K562 (cell line): ENCODE measurements around the gene MYB. TPM values are rescaled to one million over a fixed set of nuclear protein-coding genes. Genes with fewer than 3 reads are reported as not detected.
A peak's percentile ranks its signal among the peaks of the same experiment; 100 is the strongest.

Experiments
- CHCHD3 ChIP-seq: fragments of 250-450 bp; sonication (Bioruptor Pico); IDR thresholded peaks from 2 replicates; pipeline ENCODE4 v2.1.2; 2022; ENCODE audit warnings: mild to moderate bottlenecking
- CREM ChIP-seq: IDR thresholded peaks from 2 replicates; pipeline ENCODE4 v1.6.1; 2014; ENCODE audit warnings: antibody characterized with exemption, low read depth
- EGR1 ChIP-seq: fragments of 450-650 bp; conservative IDR thresholded peaks from 2 replicates; pipeline ENCODE4 v1.6.1; 2017; ENCODE audit warnings: mild to moderate bottlenecking
- HNRNPH1 ChIP-seq: fragments of 200-400 bp; formaldehyde crosslinking; optimal IDR thresholded peaks from 2 replicates; pipeline ENCODE3; 2017; ENCODE audit warnings: low read depth, mild to moderate bottlenecking, low read length, moderate library complexity
- HNRNPUL1 ChIP-seq: fragments of 200-400 bp; formaldehyde crosslinking; IDR thresholded peaks from 2 replicates; pipeline ENCODE4 v1.6.1; 2017; ENCODE audit warnings: low read length
- LCOR ChIP-seq: sonication (generic); formaldehyde crosslinking; IDR thresholded peaks from 2 replicates; pipeline ENCODE4 v1.8.0; 2022; ENCODE audit warnings: mild to moderate bottlenecking, missing genetic modification reagents
- NR4A1 ChIP-seq, 2 experiments: fragments of 250-450 bp in 1 of 2; fragments of 450-650 bp in 1 of 2; sonication (Bioruptor Pico) in 1 of 2; IDR thresholded peaks; 2 replicates each; pipeline versions ENCODE4 v1.4.0 to v1.6.1; 2016 to 2020; ENCODE audit warnings: mild to moderate bottlenecking in 2 of 2, missing compliant biosample characterization in 1 of 2, missing genetic modification characterization in 1 of 2, moderate library complexity in 1 of 2
- POLR2G ChIP-seq: fragments of 200-400 bp; formaldehyde crosslinking; IDR thresholded peaks from 2 replicates; pipeline ENCODE4 v1.6.1; 2017; ENCODE audit warnings: low read depth, mild to moderate bottlenecking, antibody characterized with exemption, low read length, moderate library complexity
- PTRF ChIP-seq: fragments of 450-650 bp; IDR thresholded peaks from 2 replicates; pipeline ENCODE4 v1.6.1; 2016; ENCODE audit warnings: mild to moderate bottlenecking, missing genetic modification characterization, missing compliant biosample characterization
- SPI1 ChIP-seq: IDR thresholded peaks from 2 replicates; pipeline ENCODE4 v1.6.1; 2011; ENCODE audit warnings: low read depth, low read length, control low read depth, borderline replicate concordance
- ZBED1 ChIP-seq: IDR thresholded peaks from 2 replicates; pipeline ENCODE4 v1.6.1; 2014
- ZKSCAN8 ChIP-seq: fragments of 200-800 bp; sonication (Bioruptor generic); IDR thresholded peaks from 2 replicates; pipeline ENCODE4 v1.6.1; 2016; ENCODE audit warnings: missing genetic modification characterization, missing compliant biosample characterization
- ZNF212 ChIP-seq: fragments of 450-650 bp; formaldehyde crosslinking; IDR thresholded peaks from 2 replicates; pipeline ENCODE4 v1.4.0; 2020; ENCODE audit warnings: mild to moderate bottlenecking
- ZNF57 ChIP-seq: fragments of 450-650 bp; formaldehyde crosslinking; IDR thresholded peaks from 2 replicates; pipeline ENCODE4 v1.4.0; 2020; ENCODE audit warnings: mild to moderate bottlenecking, moderate library complexity
- polyA plus RNA-seq, 8 experiments: library from polyadenylated mRNA; depleted of rRNA in 4 of 8; stranded (reverse) in 5 of 8; unstranded in 3 of 8; fragments of >200 nt; fragmentation: Nextera tagmentation in 2 of 8; fragmentation: Illumina TruSeq in 1 of 8; extraction: Ambion mirVana in 2 of 8; extraction: Trizol in 1 of 8; gene quantifications; 2 replicates each; pipeline versions ENCODE4 v1.2.1 to v1.2.3, GENCODE V29; 2011 to 2014; ENCODE audit warnings: inconsistent platforms in 1 of 8, missing spikeins in 1 of 8
- total RNA-seq, 7 experiments: library from RNA; depleted of rRNA in 6 of 7; stranded (reverse); fragments of >200 nt in 6 of 7; fragmentation: Illumina TruSeq in 2 of 7; extraction: Trizol in 2 of 7; gene quantifications; 2 replicates each; pipeline versions ENCODE4 v1.2.1 to v1.2.3, GENCODE V29; 2011 to 2021; ENCODE audit warnings: low replicate concordance in 1 of 7
- TF ChIP-seq, protein P1 (sequence below): fragments of 250-450 bp; sonication (Bioruptor Pico); IDR thresholded peaks from 2 replicates; pipeline ENCODE4 v1.8.0; 2021; ENCODE audit warnings: moderate library complexity, mild to moderate bottlenecking, inconsistent platforms
- TF ChIP-seq, protein P2 (sequence below): IDR thresholded peaks from 2 replicates; pipeline ENCODE4 v1.6.1; 2014; ENCODE audit warnings: antibody characterized with exemption
- TF ChIP-seq, protein P3 (sequence below): fragments of 200-800 bp; sonication (Bioruptor generic); IDR thresholded peaks from 2 replicates; pipeline ENCODE4 v1.6.1; 2017; ENCODE audit warnings: missing genetic modification characterization, missing compliant biosample characterization
- TF ChIP-seq, protein P4 (sequence below): fragments of 250-450 bp; sonication (Bioruptor Pico); IDR thresholded peaks from 2 replicates; pipeline ENCODE4 v1.5.0; 2020; ENCODE audit warnings: mild to moderate bottlenecking, borderline replicate concordance
- TF ChIP-seq, protein P5 (sequence below): fragments of 250-450 bp; sonication (Bioruptor Pico); IDR thresholded peaks from 2 replicates; pipeline ENCODE4 v1.5.1; 2021; ENCODE audit warnings: mild to moderate bottlenecking

The MYB gene
- total and polyA plus RNA-seq, 9 of the 15 experiments (the other 6 are each of a cell fraction or from before 2014, with no cell fraction given), result 35.8 to 218 (median 140) TPM

DNA sequence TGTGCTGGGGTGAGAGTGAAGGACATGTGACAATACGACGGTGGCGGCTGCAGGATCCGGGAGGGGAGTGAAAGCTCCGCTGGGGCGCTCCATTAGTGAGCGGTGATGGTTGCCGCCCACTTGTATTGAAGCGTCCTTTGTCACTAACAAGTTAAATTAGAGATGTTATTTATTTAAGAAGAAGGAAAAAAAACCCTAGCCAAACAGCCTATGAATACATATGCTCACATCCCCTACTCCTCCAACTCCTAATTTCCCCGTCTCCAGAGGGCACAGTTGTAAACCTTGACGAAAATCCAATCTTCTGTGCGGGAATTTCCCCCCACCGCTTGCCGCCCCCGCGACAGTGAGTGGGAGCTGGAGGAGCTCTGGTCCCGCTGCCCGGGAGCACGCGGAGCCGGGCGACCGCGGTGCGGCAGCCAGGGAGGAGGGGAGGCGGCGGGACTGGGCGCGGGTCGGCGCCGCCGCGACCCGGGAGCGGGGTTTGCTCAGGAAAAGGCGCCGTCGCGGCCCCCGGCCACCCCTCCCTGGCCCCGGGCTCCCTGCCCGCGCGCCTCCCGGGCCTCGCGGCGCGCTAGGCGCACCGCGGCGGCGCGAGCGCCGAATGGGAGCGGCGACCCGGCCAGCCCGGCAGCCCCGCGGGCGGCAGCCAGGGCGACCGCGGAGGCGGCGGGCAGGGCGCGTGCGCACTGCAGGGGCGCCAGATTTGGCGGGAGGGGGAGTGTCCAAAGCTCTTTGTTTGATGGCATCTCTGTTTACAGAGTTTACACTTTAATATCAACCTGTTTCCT lies at the start of gene MYB (continued):
- TF ChIP-seq, protein P1, sequence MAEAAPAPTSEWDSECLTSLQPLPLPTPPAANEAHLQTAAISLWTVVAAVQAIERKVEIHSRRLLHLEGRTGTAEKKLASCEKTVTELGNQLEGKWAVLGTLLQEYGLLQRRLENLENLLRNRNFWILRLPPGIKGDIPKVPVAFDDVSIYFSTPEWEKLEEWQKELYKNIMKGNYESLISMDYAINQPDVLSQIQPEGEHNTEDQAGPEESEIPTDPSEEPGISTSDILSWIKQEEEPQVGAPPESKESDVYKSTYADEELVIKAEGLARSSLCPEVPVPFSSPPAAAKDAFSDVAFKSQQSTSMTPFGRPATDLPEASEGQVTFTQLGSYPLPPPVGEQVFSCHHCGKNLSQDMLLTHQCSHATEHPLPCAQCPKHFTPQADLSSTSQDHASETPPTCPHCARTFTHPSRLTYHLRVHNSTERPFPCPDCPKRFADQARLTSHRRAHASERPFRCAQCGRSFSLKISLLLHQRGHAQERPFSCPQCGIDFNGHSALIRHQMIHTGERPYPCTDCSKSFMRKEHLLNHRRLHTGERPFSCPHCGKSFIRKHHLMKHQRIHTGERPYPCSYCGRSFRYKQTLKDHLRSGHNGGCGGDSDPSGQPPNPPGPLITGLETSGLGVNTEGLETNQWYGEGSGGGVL (CRISPR knock-in tag), result no peak
- TF ChIP-seq LCOR (CRISPR knock-in tag) (no peak), SPI1 (no peak), EGR1 (peak; percentile 91), PTRF (tag) (no peak), ZBED1 (0 out of 2 replicates have a peak, but pooled peaks have one; percentile 19), ZNF212 (CRISPR knock-in tag) (0 out of 2 replicates have a peak, but pooled peaks have one; percentile 26), POLR2G (peak; percentile 80), HNRNPH1 (no peak), CHCHD3 (CRISPR knock-in tag) (no peak), ZKSCAN8 (CRISPR knock-in tag) (no peak), HNRNPUL1 (no peak), CREM (peak; percentile 10; the same call in 1 of the 2 replicates), ZNF57 (CRISPR knock-in tag) (no peak), NR4A1 (CRISPR knock-in tag; IDR thresholded peaks at IDR 0.05) (no peak), NR4A1 (tag; IDR thresholded peaks at IDR 0.05) (no peak)
- TF ChIP-seq, protein P2, sequence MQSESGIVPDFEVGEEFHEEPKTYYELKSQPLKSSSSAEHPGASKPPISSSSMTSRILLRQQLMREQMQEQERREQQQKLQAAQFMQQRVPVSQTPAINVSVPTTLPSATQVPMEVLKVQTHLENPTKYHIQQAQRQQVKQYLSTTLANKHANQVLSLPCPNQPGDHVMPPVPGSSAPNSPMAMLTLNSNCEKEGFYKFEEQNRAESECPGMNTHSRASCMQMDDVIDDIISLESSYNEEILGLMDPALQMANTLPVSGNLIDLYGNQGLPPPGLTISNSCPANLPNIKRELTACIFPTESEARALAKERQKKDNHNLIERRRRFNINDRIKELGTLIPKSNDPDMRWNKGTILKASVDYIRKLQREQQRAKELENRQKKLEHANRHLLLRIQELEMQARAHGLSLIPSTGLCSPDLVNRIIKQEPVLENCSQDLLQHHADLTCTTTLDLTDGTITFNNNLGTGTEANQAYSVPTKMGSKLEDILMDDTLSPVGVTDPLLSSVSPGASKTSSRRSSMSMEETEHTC, result no peak
- TF ChIP-seq, protein P3, sequence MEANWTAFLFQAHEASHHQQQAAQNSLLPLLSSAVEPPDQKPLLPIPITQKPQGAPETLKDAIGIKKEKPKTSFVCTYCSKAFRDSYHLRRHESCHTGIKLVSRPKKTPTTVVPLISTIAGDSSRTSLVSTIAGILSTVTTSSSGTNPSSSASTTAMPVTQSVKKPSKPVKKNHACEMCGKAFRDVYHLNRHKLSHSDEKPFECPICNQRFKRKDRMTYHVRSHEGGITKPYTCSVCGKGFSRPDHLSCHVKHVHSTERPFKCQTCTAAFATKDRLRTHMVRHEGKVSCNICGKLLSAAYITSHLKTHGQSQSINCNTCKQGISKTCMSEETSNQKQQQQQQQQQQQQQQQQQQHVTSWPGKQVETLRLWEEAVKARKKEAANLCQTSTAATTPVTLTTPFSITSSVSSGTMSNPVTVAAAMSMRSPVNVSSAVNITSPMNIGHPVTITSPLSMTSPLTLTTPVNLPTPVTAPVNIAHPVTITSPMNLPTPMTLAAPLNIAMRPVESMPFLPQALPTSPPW (CRISPR knock-in tag), result peak; percentile 78
- TF ChIP-seq, protein P4, sequence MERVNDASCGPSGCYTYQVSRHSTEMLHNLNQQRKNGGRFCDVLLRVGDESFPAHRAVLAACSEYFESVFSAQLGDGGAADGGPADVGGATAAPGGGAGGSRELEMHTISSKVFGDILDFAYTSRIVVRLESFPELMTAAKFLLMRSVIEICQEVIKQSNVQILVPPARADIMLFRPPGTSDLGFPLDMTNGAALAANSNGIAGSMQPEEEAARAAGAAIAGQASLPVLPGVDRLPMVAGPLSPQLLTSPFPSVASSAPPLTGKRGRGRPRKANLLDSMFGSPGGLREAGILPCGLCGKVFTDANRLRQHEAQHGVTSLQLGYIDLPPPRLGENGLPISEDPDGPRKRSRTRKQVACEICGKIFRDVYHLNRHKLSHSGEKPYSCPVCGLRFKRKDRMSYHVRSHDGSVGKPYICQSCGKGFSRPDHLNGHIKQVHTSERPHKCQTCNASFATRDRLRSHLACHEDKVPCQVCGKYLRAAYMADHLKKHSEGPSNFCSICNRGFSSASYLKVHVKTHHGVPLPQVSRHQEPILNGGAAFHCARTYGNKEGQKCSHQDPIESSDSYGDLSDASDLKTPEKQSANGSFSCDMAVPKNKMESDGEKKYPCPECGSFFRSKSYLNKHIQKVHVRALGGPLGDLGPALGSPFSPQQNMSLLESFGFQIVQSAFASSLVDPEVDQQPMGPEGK (CRISPR knock-in tag), result no peak
- TF ChIP-seq, protein P5, sequence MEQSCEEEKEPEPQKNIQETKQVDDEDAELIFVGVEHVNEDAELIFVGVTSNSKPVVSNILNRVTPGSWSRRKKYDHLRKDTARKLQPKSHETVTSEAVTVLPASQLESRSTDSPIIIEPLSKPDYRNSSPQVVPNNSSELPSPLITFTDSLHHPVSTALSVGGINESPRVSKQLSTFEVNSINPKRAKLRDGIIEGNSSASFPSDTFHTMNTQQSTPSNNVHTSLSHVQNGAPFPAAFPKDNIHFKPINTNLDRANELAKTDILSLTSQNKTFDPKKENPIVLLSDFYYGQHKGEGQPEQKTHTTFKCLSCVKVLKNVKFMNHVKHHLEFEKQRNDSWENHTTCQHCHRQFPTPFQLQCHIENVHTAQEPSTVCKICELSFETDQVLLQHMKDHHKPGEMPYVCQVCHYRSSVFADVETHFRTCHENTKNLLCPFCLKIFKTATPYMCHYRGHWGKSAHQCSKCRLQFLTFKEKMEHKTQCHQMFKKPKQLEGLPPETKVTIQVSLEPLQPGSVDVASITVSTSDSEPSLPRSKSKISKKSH (CRISPR knock-in tag), result no peak
